Choroid plexus epithelial cell (primary cell): ENCODE measurements around the gene HIVEP3.

Source experiments
- DNase-seq: peaks from one replicate; pipeline ENCODE4 v3.0.0-alpha.2; 2010; ENCODE audit warnings: low read depth
- H3K4me3 ChIP-seq: 2 replicates; pipeline ENCODE4 v1.5.1; 2011; ENCODE audit warnings: low read depth, mild to moderate bottlenecking, control low read depth, low read length, moderate library complexity
- TF ChIP-seq, protein P1 (sequence below): conservative IDR thresholded peaks from 2 replicates; pipeline ENCODE4 v1.5.1; 2011; ENCODE audit warnings: low read depth, mild to moderate bottlenecking, control low read depth, inconsistent platforms, low read length, moderate library complexity

HIVEP3 gene

DNA sequence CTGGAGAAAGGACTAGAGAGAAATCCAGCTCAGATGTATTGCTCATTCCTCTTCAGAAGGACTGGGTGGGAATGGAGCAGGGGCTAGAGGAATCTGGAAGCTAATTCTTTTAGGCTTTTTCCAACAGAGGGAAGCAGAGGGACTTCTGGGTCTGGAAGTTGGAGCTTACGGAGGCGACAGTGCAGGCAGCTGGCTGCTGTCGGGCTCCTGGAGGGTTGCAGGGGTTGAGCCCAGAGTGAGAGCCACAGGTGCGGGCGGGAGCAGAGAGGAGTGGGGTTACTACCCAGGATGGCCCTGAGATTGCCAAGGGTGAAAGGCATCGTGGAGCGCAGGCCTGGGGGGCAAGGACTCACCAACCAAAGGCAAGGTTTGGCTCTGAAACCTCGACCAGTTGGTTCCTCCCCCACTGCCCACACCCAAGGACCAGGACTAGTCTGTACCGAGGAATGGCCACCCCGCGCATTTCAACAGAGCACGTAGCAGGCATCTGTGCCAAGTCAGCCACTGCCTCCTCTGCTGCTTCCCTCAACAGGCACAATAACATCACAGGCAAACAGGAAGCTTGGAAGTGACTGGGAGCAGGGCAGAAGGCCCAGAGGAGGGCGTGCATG is 411.5 kb downstream of the HIVEP3 start:
- TF ChIP-seq, protein P1, sequence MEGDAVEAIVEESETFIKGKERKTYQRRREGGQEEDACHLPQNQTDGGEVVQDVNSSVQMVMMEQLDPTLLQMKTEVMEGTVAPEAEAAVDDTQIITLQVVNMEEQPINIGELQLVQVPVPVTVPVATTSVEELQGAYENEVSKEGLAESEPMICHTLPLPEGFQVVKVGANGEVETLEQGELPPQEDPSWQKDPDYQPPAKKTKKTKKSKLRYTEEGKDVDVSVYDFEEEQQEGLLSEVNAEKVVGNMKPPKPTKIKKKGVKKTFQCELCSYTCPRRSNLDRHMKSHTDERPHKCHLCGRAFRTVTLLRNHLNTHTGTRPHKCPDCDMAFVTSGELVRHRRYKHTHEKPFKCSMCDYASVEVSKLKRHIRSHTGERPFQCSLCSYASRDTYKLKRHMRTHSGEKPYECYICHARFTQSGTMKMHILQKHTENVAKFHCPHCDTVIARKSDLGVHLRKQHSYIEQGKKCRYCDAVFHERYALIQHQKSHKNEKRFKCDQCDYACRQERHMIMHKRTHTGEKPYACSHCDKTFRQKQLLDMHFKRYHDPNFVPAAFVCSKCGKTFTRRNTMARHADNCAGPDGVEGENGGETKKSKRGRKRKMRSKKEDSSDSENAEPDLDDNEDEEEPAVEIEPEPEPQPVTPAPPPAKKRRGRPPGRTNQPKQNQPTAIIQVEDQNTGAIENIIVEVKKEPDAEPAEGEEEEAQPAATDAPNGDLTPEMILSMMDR, result no peak
- no peak overlapping the region for H3K4me3 ChIP-seq
- no peak for DNase-seq

DNA sequence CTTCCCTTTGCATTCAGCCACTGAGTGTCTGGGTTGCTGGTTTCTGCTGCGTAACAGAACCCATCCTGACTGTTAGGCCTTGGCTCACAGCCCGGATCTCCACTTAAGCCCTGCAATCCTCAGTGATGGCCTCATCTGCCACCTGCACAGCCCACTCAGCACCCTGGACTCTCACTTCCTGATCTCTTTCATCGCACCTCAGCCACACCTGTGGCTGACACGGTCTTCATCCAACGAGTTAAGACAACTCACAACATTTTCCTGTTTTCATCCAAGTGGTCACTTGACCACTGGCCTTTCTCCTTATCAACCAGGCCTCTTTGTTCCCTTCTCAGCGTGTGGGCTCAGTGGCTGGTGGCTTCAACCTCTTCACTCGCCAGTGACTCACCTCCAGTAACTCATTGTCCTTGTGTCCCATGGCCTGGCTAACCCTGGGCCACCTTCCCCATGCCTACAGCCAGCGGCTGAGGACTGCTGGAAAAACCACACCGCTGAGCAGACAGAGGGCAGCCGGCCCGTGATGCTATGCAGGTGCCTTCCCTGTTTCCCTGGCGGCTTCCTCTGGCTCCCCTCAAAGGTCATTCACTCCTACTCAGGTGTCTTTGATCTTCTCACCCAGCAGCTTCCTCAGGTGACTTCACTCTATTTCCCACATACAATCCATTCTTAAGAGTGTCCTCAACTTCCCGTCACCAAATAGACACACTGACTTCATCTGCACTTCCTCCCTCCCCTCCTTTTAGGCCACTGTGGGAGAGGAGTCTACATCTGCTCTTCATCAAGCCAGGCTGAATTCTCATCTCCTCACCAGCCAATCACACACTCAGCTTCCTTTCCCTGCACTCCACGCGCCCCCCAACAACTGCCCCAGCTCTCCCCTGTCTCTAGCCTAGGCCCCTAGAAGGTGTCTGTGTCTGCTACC is 414.3 kb downstream of the HIVEP3 start:
- peak; percentile 69 for DNase-seq
- TF ChIP-seq, protein P1, result no peak
- H3K4me3 ChIP-seq, result no peak overlapping the region

DNA sequence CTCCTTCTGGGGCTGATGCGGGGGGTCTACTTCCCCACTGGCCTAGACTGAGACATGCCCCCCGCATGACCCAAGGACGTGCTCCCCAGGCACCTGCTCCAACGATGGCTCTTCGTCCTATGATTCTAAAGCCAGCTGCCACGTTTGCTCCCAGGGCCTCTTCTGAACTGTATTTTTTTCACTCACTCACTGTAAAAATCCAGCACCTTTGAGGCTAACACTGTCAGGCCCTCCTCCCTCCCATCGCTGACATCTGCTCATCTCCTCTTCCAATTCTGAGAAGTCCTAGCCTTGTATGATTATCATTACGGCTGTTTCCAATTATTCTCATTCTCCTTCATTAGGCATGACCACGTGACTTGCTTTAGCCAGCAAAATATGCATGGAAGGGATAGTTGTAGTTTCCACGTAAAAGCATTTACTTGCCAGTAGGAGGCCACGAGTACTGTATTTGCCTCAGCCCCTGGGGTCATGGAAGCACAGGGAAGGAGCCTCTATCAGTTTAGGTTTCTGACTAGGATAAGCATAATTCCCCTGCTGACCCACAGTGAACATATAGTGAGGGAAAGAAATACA is 415.1 kb downstream of the HIVEP3 start:
- TF ChIP-seq, protein P1, result peak; percentile 32
- no peak for DNase-seq
- H3K4me3 ChIP-seq, result no peak overlapping the region

GRCh38 chr1:41502912-41503311 is 415.8 kb downstream of the HIVEP3 start:
- TF ChIP-seq, protein P1, result no peak
- no peak overlapping the region for H3K4me3 ChIP-seq
- no peak for DNase-seq

DNA sequence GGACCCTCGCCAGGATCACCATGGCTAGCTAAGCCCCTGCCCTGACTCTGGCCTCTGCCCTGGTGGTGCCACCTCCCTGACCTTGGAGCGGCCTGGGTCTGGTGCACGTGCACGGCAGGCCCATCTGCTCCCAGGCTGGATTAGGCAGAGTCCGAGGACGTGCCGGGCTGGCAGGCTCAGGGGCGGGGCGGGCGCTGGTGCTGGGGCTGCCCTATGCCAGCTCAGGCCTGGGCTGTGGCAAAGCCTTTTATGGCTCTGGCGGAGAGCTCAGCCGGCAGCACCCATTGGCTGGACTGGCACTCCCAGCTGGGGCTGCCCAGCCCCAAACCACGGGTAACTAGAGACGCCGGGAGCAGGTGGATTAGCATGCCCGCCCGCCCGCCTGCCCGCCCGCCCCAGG is 417.1 kb downstream of the HIVEP3 start:
- TF ChIP-seq, protein P1, result no peak
- no peak for DNase-seq
- H3K4me3 ChIP-seq, result no peak overlapping the region

- DNase-seq, result no peak
- TF ChIP-seq, protein P1, result no peak
- no peak overlapping the region for H3K4me3 ChIP-seq
Measured at GRCh38 chr1:41500781-41501518, 417.8 kb downstream of the HIVEP3 start.
